ENCODE data around the gene PRDX5.

Gene PRDX5

DNA sequence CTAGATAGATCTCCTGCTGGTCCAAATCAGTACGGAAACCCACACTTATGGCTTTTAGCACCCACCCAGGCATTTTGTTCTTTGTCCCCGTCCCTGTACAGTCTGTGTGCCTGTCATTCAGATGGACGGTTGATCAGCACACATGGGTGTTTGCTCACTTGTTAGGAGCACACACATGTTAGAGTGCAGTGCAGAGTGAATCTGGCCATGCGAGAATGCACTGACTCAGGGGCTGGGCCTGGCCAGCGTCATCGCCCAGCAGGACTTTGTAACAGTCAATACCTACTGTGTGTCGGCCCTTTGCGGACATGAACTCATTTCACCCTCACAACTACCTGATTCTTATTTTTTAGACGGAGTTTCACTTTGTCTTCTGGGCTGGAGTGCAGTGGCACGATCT lies 44.4 kb downstream of the PRDX5 start:
- DNase-seq (ENCODE audit: low read depth): no peak

DNA sequence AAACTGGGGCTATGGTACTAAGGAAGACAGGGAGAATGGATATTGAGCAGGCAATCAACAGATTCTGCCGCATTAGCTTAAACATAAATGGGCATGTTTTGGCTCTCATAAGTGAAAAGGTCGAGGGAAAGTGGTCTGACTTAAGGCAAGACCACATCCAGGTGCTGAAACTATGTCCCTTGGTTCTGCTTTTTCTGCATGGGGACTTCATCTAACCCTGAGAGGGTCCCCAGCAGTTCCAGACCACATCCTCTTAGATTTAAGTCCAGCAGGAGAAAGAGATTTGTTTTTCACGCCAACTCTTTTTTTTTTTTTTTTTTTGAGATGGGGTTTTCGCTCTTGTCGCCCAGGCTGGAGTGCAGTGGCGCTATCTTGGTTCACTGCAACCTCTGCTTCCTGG lies 46.5 kb downstream of the PRDX5 start:
- DNase-seq (ENCODE audit: low read depth): no peak

DNA sequence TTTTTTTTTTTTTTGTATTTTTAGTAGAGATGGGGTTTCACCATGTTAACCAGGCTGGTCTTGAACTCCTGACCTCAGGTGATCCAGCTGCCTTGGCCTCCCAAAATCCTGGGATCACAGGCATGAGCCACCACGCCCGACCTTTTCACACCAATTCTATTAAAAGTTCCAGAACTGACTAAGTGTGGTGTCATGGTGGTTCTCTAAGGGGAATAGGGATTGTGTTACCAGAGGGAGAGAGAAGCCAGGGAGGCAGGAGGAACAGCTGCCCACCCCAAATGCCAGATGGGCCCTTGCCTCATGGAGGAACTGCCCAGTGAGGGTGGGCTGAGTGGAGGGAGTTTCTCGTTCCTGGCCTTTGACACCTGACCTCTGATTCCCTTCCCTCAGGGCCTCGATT lies 47.0 kb downstream of the PRDX5 start:
- no peak for DNase-seq (ENCODE audit: low read depth)

DNA sequence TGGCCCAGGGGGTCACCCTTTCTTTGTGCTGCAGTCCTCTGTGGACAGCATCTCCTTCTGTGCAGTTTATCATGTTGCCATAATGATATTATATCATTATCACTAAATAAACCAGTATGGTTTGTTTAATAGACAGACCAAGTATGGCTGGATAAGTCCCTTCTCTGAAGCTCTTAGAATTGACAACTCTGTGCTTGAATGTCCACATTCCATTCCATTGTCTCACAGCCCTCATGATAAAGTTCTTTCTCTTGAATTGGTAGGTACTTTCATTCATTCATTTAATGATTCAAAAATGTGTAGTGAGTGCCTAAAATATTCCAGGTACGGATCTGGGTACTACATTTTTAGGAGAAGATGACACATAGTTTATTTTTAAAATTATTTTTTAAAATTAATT lies 48.8 kb downstream of the PRDX5 start:
- DNase-seq (ENCODE audit: low read depth): peak; percentile 31

DNA sequence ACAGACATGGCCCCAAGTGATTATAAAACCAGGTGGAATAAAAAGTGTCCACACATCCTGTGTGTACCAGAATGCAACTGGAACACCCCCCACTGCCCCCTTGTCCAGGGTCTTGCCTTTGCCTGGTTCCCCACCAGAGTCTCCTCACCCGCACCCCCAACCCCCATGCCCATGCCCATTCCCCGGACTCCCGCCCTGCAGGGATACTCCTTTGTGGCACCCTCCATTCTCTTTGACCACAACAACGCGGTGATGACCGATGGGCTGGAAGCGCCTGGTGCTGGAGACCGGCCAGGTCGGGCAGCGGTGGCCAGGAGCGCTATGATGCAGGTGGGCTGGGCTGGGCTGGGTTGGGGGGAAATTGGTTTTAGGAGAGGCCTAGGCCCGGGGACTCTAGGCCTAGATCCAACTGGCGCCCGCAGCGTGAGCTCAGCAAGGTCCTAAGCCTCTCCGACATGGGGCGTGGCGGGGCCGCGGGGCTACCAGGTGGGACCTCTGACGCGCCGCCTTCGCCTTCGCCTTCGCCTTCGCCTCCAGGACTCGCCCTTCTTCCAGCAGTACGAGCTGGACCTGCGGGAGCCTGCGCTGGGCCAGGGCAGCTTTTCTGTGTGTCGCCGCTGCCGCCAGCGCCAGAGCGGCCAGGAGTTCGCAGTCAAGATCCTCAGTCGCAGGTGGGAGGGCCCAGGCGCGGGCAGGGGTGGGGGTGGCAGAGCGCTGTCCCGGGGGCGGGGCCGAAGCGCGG lies 50.2 kb downstream of the PRDX5 start:
- DNase-seq (ENCODE audit: low read depth): no peak

DNA sequence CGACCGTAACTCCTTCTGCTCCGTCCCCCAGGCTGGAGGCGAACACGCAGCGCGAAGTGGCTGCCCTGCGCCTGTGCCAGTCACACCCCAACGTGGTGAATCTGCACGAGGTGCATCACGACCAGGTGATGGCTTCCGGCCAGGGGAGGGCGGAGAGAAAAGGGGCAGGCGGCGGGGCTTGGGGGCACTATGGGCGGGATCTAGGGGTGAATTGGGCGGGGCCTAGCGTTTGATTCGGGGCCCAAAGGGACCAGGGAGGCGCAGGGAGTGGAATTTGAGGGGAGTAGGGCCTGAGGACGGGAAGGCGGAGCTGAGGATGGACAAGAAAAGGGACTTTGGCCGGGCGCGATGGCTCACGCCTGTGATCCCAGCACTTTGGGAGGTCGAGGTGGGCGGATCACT lies 50.8 kb downstream of the PRDX5 start:
- no peak for DNase-seq (ENCODE audit: low read depth)

DNA sequence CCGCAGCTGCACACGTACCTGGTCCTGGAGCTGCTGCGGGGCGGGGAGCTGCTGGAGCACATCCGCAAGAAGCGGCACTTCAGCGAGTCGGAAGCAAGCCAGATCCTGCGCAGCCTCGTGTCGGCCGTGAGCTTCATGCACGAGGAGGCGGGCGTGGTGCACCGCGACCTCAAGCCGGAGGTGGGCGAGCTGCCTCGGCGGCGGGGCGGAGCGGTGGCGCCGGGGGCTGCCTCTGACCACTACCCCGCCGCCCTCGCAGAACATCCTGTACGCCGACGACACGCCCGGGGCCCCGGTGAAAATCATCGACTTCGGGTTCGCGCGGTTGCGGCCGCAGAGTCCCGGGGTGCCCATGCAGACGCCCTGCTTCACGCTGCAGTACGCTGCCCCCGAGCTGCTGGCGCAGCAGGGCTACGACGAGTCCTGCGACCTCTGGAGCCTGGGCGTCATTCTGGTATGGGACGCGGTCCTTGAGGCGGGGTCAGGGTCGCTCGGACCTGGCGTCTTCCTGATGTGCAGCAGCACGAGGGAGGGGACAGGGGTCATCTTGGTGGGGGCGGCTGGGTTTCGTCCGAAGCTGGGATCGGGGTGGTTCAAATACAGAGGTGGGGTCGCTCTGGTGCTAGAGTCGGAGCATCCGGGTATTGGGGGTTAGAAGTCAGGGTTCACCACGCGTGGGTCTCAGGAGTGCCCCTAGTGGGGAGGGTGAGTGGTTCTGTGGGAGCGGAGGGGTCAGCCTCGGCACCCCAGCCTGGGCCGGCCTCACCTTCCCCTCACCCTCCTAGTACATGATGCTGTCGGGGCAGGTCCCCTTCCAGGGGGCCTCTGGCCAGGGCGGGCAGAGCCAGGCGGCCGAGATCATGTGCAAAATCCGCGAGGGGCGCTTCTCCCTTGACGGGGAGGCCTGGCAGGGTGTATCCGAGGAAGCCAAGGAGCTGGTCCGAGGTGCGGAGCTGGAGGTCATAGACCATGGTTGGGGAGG lies 51.8 kb downstream of the PRDX5 start:
- DNase-seq (ENCODE audit: low read depth): no peak

DNA sequence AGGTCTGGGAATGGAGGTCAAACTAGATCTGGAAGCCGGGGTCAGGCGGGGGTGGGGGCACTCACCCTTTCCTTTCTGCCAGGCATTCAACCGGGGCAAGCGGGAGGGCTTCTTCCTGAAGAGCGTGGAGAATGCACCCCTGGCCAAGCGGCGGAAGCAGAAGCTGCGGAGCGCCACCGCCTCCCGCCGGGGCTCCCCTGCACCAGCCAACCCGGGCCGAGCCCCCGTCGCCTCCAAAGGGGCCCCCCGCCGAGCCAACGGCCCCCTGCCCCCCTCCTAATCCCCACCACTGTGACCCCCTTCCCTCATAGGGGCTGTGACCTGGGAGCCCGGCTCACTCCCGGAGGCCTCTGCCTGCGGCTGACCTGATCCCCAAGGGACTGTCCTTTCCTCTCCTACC lies 53.3 kb downstream of the PRDX5 start:
- DNase-seq (ENCODE audit: low read depth): no peak
